ENCODE data around the gene SLC45A3.

DNA sequence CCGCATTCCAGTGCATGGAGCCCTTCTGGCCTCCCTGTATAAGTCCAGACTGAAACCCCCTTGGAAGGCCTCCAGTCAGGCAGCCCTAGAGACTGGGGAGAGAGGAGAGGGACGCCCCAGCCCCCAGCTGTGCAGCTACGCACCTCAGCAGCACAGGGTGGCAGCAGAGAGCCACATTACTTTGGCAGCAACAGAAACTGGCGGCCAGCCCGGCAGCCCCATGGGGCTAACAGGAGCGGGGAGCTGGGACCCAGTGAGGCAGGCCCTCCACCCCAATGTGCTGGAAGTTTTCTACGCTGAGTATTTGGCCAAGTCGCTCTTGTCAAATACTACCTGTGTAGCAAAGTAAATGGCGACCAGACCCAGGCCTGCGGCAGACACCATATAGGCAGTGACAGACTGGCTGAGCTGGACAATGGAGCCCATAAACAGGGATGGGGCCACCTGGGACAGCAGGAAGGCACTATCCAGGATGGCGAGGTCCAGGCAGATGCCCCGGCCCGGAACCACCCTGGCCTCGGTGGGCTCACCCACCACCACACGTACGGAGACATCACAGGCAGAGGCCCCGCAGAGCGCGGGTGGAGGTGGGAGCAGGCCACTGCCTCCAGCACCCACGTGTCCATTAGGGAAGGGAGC is 21.2 kb downstream of the SLC45A3 start:
- TF ChIP-seq, protein P1, sequence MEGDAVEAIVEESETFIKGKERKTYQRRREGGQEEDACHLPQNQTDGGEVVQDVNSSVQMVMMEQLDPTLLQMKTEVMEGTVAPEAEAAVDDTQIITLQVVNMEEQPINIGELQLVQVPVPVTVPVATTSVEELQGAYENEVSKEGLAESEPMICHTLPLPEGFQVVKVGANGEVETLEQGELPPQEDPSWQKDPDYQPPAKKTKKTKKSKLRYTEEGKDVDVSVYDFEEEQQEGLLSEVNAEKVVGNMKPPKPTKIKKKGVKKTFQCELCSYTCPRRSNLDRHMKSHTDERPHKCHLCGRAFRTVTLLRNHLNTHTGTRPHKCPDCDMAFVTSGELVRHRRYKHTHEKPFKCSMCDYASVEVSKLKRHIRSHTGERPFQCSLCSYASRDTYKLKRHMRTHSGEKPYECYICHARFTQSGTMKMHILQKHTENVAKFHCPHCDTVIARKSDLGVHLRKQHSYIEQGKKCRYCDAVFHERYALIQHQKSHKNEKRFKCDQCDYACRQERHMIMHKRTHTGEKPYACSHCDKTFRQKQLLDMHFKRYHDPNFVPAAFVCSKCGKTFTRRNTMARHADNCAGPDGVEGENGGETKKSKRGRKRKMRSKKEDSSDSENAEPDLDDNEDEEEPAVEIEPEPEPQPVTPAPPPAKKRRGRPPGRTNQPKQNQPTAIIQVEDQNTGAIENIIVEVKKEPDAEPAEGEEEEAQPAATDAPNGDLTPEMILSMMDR (IDR thresholded peaks at IDR 0.05), result peak in 3 of 4 experiments; percentile 83 to 93 (median 85)
- no peak for TF ChIP-seq EP300 (IDR thresholded peaks at IDR 0.05)
